HepG2 (cell line): ENCODE data around the gene BTD. TPM values are rescaled to one million over a fixed set of nuclear protein-coding genes. Genes with fewer than 3 reads are reported as not detected.

ENCODE experiments used
- ATAC-seq: fragments of 200-7000 bp; cut with Tn5 transposase; 3 replicates; pipeline ENCODE4 v1.9.1; 2020; ENCODE audit warnings: mild to moderate bottlenecking, moderate library complexity
- BruUV-seq: library from RNA; stranded (reverse); fragments of 400-500 nt; replicated peaks from 2 replicates; lab custom pipeline; 2021; lab: Mats Ljungman, UMichigan
- CTCF ChIA-PET: fragments of 300-600 bp; formaldehyde crosslinking; extraction: SDS; loops from one replicate; lab custom pipeline; 2021; ENCODE audit warnings: low total read pairs, inconsistent platforms, low intra/inter-chr PET ratio; lab: Yijun Ruan, JAX
- POLR2A ChIA-PET: fragments of 350-600 bp; sonication (Branson Sonifier 250); formaldehyde crosslinking; loops from one replicate; lab custom pipeline; 2020; ENCODE audit warnings: antibody characterized with exemption, inconsistent platforms; lab: Yijun Ruan, JAX
- DNase-seq: peaks from one replicate; pipeline ENCODE4 v3.0.0-alpha.2; 2015; ENCODE audit warnings: low spot score
- FAIRE-seq: peaks from 3 replicates; lab custom pipeline; 2011; peaks lifted over from hg19 to GRCh38; lab: Jason Lieb, UNC
- H2AFZ ChIP-seq: one replicate; pipeline ENCODE4 v1.6.1; 2011; ENCODE audit warnings: low read length, inconsistent platforms
- H3K27ac ChIP-seq: fragments of 300-600 bp; 3 replicates; pipeline ENCODE4 v1.8.0; 2011; ENCODE audit warnings: mixed run types, mild to moderate bottlenecking, mixed read lengths, low read length, inconsistent platforms; ENCODE audit not compliant: insufficient read depth; ENCODE audit errors: extremely low read length
- H3K27me3 ChIP-seq, 2 experiments: fragments of 200-600 bp in 1 of 2; 2 replicates in 1 of 2; 3 replicates in 1 of 2; pipeline versions ENCODE4 v1.6.0 to v1.8.0; 2011; ENCODE audit warnings: low read length in 2 of 2, mild to moderate bottlenecking in 2 of 2, moderate library complexity in 2 of 2, inconsistent platforms in 1 of 2; ENCODE audit not compliant: insufficient read depth in 2 of 2, control insufficient read depth in 1 of 2
- H3K36me3 ChIP-seq, 2 experiments: fragments of 200-600 bp in 1 of 2; replicated peaks in 1 of 2; 2 replicates in 1 of 2; 3 replicates in 1 of 2; pipeline versions ENCODE4 v1.5.1 to v1.8.0; 2011; ENCODE audit warnings: low read length in 2 of 2, inconsistent platforms in 1 of 2; ENCODE audit not compliant: insufficient read depth in 2 of 2, control insufficient read depth in 1 of 2
- H3K4me1 ChIP-seq: 2 replicates; pipeline ENCODE4 v1.5.1; 2012; ENCODE audit warnings: low read length, inconsistent platforms; ENCODE audit not compliant: insufficient read depth
- H3K4me2 ChIP-seq: 2 replicates; pipeline ENCODE4 v1.6.0; 2011; ENCODE audit warnings: low read depth, low read length, inconsistent platforms
- H3K4me3 ChIP-seq, 3 experiments: fragments of 200-600 bp in 1 of 3; sonication (generic), shearing (Covaris generic) in 1 of 3; replicated peaks in 1 of 3; 2 replicates each; pipeline ENCODE4 v1.5.1; 2011 to 2016; ENCODE audit warnings: low read length in 3 of 3, inconsistent platforms in 2 of 3, low read depth in 2 of 3, mild to moderate bottlenecking in 2 of 3, control low read depth in 1 of 3, mixed read lengths in 1 of 3; ENCODE audit not compliant: insufficient read depth in 1 of 3
- H3K79me2 ChIP-seq: one replicate; pipeline ENCODE4 v1.6.1; 2011; ENCODE audit warnings: low read length, inconsistent platforms; ENCODE audit not compliant: insufficient read depth
- H3K9ac ChIP-seq: 2 replicates; pipeline ENCODE4 v1.6.0; 2011; ENCODE audit warnings: mild to moderate bottlenecking, low read depth, low read length, inconsistent platforms; ENCODE audit not compliant: insufficient read depth
- H3K9me3 ChIP-seq: 2 replicates; pipeline ENCODE4 v1.5.1; 2012; ENCODE audit warnings: mild to moderate bottlenecking, low read length
- H4K20me1 ChIP-seq: 2 replicates; pipeline ENCODE4 v1.6.0; 2011; ENCODE audit warnings: inconsistent platforms, mild to moderate bottlenecking, low read length, moderate library complexity; ENCODE audit not compliant: insufficient read depth
- ATF4 ChIP-seq, 2 experiments: fragments of 450-650 bp in 1 of 2; sonication (generic) in 1 of 2; formaldehyde crosslinking; IDR thresholded peaks; 2 replicates each; pipeline versions ENCODE4 v1.5.0 to v1.8.0; 2020 to 2022; ENCODE audit warnings: mild to moderate bottlenecking in 1 of 2, missing genetic modification reagents in 1 of 2
- GABPA ChIP-seq, 2 experiments: IDR thresholded peaks; 2 replicates each; pipeline ENCODE4 v1.6.1; 2011 to 2016; ENCODE audit warnings: low read depth in 2 of 2, low read length in 1 of 2, missing biosample characterization in 1 of 2, missing genetic modification characterization in 1 of 2
- GATAD2A ChIP-seq: IDR thresholded peaks from 2 replicates; pipeline ENCODE4 v1.6.1; 2016
- MED1 ChIP-seq: sonication (generic); formaldehyde crosslinking; IDR thresholded peaks from 2 replicates; pipeline ENCODE4 v1.4.0; 2020; ENCODE audit warnings: missing genetic modification reagents
- MXD3 ChIP-seq: IDR thresholded peaks from 2 replicates; pipeline ENCODE4 v1.6.1; 2016; ENCODE audit warnings: mild to moderate bottlenecking, missing biosample characterization, missing genetic modification reagents
- RXRA ChIP-seq: sonication (generic); formaldehyde crosslinking; IDR thresholded peaks from 2 replicates; pipeline ENCODE4 v1.5.1; 2020; ENCODE audit warnings: missing genetic modification reagents
- SALL1 ChIP-seq: sonication (generic); formaldehyde crosslinking; IDR thresholded peaks from 2 replicates; pipeline ENCODE4 v1.8.0; 2022; ENCODE audit warnings: mild to moderate bottlenecking, missing genetic modification reagents
- SNRNP70 ChIP-seq: fragments of 200-400 bp; formaldehyde crosslinking; IDR thresholded peaks from 2 replicates; pipeline ENCODE4 v1.6.1; 2017; ENCODE audit warnings: mild to moderate bottlenecking, low read depth, low read length, moderate library complexity
- TARDBP ChIP-seq: sonication (generic); formaldehyde crosslinking; IDR thresholded peaks from 2 replicates; pipeline ENCODE4 v1.8.0; 2022; ENCODE audit warnings: mild to moderate bottlenecking, missing genetic modification reagents
- TMF1 ChIP-seq: sonication (generic); formaldehyde crosslinking; IDR thresholded peaks from 2 replicates; pipeline ENCODE4 v1.8.1; 2022; ENCODE audit warnings: low read depth, missing genetic modification reagents
- ZFP36L1 ChIP-seq: sonication (generic); formaldehyde crosslinking; IDR thresholded peaks from 2 replicates; pipeline ENCODE4 v1.8.0; 2022; ENCODE audit warnings: mild to moderate bottlenecking, missing genetic modification reagents, moderate library complexity
- ZNF292 ChIP-seq: sonication (generic); formaldehyde crosslinking; IDR thresholded peaks from 2 replicates; pipeline ENCODE4 v1.8.1; 2022; ENCODE audit warnings: mild to moderate bottlenecking, low read depth, missing genetic modification reagents, borderline replicate concordance
- ZNF350 ChIP-seq: sonication (generic); formaldehyde crosslinking; IDR thresholded peaks from 2 replicates; pipeline ENCODE4 v1.4.0; 2020; ENCODE audit warnings: mild to moderate bottlenecking, low read depth, missing genetic modification reagents, borderline replicate concordance
- ZNF431 ChIP-seq: sonication (generic); formaldehyde crosslinking; IDR thresholded peaks from 2 replicates; pipeline ENCODE4 v1.9.0; 2022; ENCODE audit warnings: missing genetic modification reagents, low read depth, mild to moderate bottlenecking, borderline replicate concordance
- ZNF563 ChIP-seq: sonication (generic); formaldehyde crosslinking; IDR thresholded peaks from 2 replicates; pipeline ENCODE4 v1.8.0; 2022; ENCODE audit warnings: mild to moderate bottlenecking, moderate library complexity, missing genetic modification reagents
- ZNF615 ChIP-seq: sonication (generic); formaldehyde crosslinking; IDR thresholded peaks from 2 replicates; pipeline ENCODE4 v1.5.0; 2020; ENCODE audit warnings: mild to moderate bottlenecking, missing genetic modification reagents, borderline replicate concordance
- WGBS: methylation state at CpG from one replicate; pipeline ENCODE4 v1.1.6; 2017; ENCODE audit warnings: low lambda C conversion rate; 5-methylcytosine and 5-hydroxymethylcytosine counted together
- in situ Hi-C: cut with HindIII; loops from 2 replicates; pipeline ENCODE4 v1.10.0; 2017; ENCODE audit warnings: low pct_unique_long_range_greater_than_20kb; ENCODE audit not compliant: extremely low pct_ligation_motif_present
- intact Hi-C: fragments of 100-400 bp; cut with micrococcal nuclease; formaldehyde crosslinking; loops from one replicate; pipeline ENCODE4 v1.10.0; 2022; ENCODE audit not compliant: unreplicated experiment
- polyA plus RNA-seq, 8 experiments: library from polyadenylated mRNA; depleted of rRNA in 3 of 8; stranded (reverse) in 7 of 8; unstranded in 1 of 8; fragments of >200 nt; fragmentation: Illumina TruSeq in 4 of 8; extraction: Trizol in 4 of 8; gene quantifications; 2 replicates each; pipeline versions ENCODE4 v1.2.1 to v1.2.3, GENCODE V29; 2011 to 2016; ENCODE audit warnings: low read depth in 4 of 8, missing spikeins in 1 of 8, mixed read lengths in 1 of 8; ENCODE audit not compliant: insufficient read depth in 1 of 8
- total RNA-seq, 5 experiments: library from RNA; depleted of rRNA; stranded (reverse); fragments of >200 nt; fragmentation: Illumina TruSeq; extraction: Trizol; gene quantifications; 2 replicates each; pipeline ENCODE4 v1.2.3, GENCODE V29; 2016; ENCODE audit warnings: low read depth in 1 of 5
- TF ChIP-seq, protein P1 (sequence below): sonication (generic); formaldehyde crosslinking; IDR thresholded peaks from 2 replicates; pipeline ENCODE4 v1.5.0; 2020; ENCODE audit warnings: mild to moderate bottlenecking, missing genetic modification reagents

The BTD gene
- total and polyA plus RNA-seq, 2 of the 13 experiments (the other 11 are each of a cell fraction or from before 2014, with no cell fraction given): 15.7 to 35.5 TPM

DNA sequence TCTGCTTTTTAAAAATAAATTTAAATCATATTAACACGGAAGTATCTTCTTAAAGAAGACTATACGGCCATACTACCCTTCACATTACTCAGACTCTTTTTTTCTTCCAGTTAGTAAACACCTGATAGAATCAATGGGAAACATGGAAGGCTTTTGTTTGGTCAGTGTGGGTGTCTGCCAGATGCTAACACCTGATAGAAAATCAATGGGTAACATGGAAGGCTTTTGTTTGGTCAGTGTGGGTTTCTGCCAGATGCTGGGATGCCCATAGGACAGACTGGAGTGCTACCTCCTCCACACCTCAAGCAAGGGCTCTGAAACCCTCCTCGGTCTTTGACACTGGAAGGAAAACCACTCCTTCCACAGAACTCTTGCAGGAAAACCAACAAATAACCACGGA lies 29.4 kb upstream of the BTD start:
- no peak for ATAC-seq
- H3K9me3 ChIP-seq: no peaks in the 10 kb centered on the region
- in situ Hi-C loops (no loop called here), intact Hi-C loops (no loop called here)
- H3K36me3 ChIP-seq: peaks cover 6 to 36% of the 10 kb centered on the region in 2 experiments; a peak in 4 of 5 replicates
- H2AFZ ChIP-seq: no peak overlapping the region
- no peaks in the 10 kb centered on the region for H3K79me2 ChIP-seq
- H3K9ac ChIP-seq: no peak overlapping the region
- no peak overlapping the region for H3K4me3 ChIP-seq
- no peaks in the 10 kb centered on the region for H3K27me3 ChIP-seq
- TF ChIP-seq ZNF292 (CRISPR knock-in tag) (no peak), ZNF563 (CRISPR knock-in tag) (no peak)
- TF ChIP-seq, protein P1, sequence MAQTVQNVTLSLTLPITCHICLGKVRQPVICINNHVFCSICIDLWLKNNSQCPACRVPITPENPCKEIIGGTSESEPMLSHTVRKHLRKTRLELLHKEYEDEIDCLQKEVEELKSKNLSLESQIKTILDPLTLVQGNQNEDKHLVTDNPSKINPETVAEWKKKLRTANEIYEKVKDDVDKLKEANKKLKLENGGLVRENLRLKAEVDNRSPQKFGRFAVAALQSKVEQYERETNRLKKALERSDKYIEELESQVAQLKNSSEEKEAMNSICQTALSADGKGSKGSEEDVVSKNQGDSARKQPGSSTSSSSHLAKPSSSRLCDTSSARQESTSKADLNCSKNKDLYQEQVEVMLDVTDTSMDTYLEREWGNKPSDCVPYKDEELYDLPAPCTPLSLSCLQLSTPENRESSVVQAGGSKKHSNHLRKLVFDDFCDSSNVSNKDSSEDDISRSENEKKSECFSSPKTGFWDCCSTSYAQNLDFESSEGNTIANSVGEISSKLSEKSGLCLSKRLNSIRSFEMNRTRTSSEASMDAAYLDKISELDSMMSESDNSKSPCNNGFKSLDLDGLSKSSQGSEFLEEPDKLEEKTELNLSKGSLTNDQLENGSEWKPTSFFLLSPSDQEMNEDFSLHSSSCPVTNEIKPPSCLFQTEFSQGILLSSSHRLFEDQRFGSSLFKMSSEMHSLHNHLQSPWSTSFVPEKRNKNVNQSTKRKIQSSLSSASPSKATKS: no peak
- TF ChIP-seq, all 625 proteins: peak for 0
- 87% methylated on average over 4 of the region's 4 CpGs for WGBS
- H3K4me2 ChIP-seq: no peak overlapping the region
- no TSS peak for BruUV-seq
- H3K27ac ChIP-seq: no peak overlapping the region
- no peak for DNase-seq
- ChIA-PET POLR2A (no interaction called here), CTCF (no interaction called here)
- H4K20me1 ChIP-seq: no peaks in the 10 kb centered on the region
- H3K4me1 ChIP-seq: no peaks in the 10 kb centered on the region
- FAIRE-seq: no peak

GRCh38 chr3:15575446-15575845 lies 26.1 kb upstream of the BTD start:
- Histone ChIP-seq H2AFZ (no peak overlapping the region), H3K9ac (no peak overlapping the region), H3K79me2 (no peaks in the 10 kb centered on the region), H3K27me3 (no peaks in the 10 kb centered on the region), H3K36me3 (peaks cover 5 to 37% of the 10 kb centered on the region in 2 experiments; a peak in 4 of 5 replicates), H3K9me3 (no peaks in the 10 kb centered on the region), H3K27ac (no peak overlapping the region), H3K4me3 (no peak overlapping the region), H3K4me2 (no peak overlapping the region), H4K20me1 (no peaks in the 10 kb centered on the region), H3K4me1 (no peaks in the 10 kb centered on the region)
- DNase-seq (no peak), ATAC-seq (no peak), FAIRE-seq (no peak)
- no TSS peak for BruUV-seq
- POLR2A ChIA-PET: no interaction called here
- WGBS: 96% methylated on average over 5 of the region's 5 CpGs
- CTCF ChIA-PET: no interaction called here
- in situ Hi-C loops: no loop called here
- intact Hi-C loops: no loop called here
- TF ChIP-seq ZNF615 (CRISPR knock-in tag) (no peak), MED1 (CRISPR knock-in tag) (no peak), GATAD2A (no peak), MXD3 (CRISPR knock-in tag) (no peak), ZFP36L1 (CRISPR knock-in tag) (no peak), SALL1 (no peak), TARDBP (no peak), GABPA (IDR thresholded peaks at IDR 0.05; ENCODE audit: low read depth, low read length) (no peak), GABPA (CRISPR knock-in tag; IDR thresholded peaks at IDR 0.05; ENCODE audit: low read depth) (no peak), ZNF431 (CRISPR knock-in tag) (no peak), TMF1 (no peak), RXRA (CRISPR knock-in tag) (no peak), ZNF350 (CRISPR knock-in tag) (no peak), ATF4 (CRISPR knock-in tag; IDR thresholded peaks at IDR 0.05) (no peak), SNRNP70 (no peak)
